GM18508 (cell line): ENCODE results near the gene SHCBP1.
"Not testable (repeated sequence)": the region's sequence is repeated elsewhere in the genome, so short reads cannot be mapped to it uniquely, and the experiment has no call there.

Source experiments
- ATAC-seq: cut with Tn5 transposase; IDR thresholded peaks from one replicate; pipeline ENCODE4 v1.9.1; 2021; ENCODE audit warnings: moderate number of reproducible peaks; ENCODE audit not compliant: insufficient read depth, unreplicated experiment

SHCBP1 gene

DNA sequence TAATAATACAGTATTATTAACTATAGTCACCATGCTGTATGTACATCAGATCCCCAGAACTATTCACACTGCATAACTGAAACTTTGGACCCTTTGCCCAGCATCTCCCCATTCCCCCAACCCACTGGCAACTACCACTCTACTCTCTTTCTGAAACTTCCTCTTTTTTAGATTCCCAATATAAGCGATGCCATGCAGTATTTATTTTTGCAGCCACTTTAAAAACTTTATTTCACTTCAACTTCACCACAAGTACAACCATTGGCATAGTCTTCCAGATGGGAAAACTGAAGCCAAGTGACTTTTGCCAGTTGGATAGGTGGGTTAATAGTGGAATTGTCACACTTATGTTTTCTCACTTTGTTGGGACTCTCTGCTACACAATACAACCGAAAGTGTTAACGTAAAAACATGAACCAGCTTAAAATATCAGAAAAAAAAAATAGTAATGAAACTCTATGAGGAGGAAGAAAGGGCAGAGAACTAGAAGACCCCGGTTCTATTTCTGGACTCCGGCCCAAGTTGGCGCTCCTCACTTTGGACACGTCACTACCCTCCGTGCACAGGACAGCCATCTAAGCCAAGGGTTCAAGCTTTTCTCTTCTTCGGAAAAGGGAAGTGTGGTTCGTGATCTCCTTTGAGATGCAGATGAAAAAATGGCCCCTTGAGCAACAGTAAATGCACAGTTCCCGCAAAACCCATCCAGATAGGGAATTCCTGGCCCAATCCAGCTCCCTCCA lies 743 bp downstream of the SHCBP1 start:
- ATAC-seq: no peak

DNA sequence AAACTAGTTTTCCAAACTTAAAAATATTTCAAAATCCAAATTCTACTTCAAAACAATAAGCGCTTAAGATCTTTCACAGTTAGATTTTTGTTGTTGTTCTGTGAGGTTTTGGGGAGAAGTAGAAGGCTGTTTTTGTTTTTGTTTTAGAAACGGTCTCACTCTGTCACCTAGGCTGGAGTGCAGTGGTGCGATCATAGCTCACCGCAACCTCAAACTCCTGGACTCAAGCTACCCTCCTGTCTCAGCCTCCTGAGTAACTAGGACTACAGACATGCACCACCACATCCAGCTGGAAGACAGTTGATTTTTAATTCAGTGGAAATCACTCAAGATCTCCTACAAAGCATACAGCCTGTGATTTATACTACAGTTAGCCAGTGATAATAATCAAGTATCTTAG lies 2.7 kb downstream of the SHCBP1 start:
- ATAC-seq: no peak

DNA sequence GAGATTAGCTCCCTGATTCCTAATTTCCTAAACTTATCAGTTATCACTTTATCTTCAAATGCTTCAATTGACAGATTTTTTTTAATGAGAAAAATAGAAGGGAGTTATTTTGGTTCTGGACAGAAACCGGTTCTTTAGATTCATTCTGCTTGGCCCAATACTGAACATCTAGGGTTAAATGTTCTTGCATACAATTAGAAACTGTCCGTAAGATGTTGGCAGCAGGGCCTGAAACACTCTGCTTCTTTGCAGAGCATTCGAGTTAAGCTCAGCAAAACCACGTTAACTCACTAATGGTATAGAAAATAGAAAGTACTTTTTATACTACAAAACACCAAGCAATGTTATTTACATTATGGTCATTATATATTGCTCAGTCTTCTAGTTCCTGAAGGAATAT lies 7.2 kb downstream of the SHCBP1 start:
- ATAC-seq: no peak

DNA sequence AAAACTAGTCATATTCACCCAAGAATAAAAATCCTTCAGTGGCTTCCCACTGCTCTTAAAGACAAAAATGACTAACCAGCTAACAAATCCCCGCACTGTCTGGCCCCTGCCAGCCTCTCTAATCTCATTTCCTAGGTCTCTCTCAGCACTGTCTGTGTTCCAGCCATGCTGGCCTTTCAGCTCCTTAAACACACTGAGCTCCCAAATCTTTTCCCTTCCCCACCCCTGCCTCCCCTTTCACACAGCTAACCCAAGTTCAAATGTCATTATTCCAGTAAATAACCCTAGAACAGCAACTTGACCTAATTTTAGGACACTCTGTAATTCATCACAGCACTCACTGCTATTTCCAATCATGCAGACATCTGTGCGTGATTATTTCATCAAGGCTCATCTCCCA lies 7.8 kb downstream of the SHCBP1 start:
- ATAC-seq: no peak

DNA sequence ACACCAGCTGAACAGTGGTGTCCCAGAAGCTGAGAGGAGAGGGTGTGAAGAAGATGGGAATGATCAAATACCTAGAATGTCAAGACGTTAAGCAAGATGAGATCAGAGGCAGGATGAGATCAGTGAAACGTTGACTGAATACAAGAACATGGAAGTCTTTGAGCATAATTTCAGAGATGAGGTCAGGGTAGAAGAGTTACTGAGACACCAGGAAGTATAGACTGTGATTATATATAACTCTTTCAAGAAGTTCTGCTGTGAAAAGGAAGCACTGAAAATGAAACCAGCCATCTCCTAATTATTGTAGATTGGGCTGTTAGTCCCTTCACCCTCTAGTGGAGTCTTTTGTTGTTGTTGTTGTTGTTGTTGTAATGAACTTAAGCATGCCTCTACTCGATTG lies 9.1 kb downstream of the SHCBP1 start:
- peak; percentile 65 for ATAC-seq

DNA sequence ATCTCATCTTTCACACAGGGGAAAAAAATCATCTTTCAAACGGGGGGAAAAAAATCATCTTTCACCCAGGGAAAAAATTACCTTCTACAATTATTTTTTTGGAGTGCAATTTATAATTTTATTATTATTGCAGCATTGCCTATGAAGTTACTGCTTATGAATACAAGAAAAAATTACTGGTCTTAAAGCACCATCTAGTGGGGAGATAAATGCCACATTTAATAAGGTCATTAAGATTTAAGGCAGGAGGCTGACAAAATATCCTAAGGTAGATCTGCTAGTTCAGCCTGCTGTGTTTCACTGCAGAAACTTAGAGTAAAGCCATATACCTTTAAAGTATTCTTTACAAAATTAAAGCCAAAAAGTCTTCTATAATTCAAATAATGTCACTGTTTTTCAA lies 13.7 kb downstream of the SHCBP1 start:
- no peak for ATAC-seq

DNA sequence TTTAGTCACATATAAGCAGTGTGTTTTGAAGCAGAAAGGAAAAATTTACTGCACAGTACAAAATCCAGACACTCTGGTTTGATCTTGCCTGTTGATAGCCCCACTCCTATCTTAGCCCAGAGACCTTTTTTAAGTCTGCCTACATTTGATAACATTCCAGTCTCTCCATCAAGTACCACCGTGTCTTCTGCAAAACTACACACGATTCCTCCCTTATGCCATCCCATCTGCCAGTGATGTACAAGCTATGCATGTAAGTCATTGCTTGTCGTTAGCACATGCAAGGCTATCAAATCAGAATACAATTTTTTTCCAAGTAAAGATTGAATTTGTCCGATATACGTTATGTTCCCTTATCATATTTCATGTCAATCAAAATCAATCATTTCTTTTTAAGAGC lies 14.9 kb downstream of the SHCBP1 start:
- no peak for ATAC-seq

DNA sequence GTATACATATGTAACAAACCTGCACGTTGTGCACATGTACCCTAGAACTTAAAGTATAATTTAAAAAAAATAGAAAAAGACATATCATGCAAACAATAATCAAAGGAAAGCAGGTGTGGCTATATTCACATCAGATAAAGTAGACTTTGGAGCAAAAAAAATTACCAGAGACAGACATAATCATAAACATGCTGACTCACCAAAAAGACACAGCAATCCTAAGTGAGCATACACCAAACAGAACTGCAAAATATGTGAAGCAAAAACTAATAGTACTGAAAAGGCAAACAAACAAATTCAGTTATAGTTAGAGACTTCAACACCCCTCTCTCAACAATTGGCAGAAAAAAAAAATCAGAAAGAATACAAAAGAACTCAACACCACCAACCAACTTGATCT lies 29.9 kb downstream of the SHCBP1 start:
- no peak for ATAC-seq

DNA sequence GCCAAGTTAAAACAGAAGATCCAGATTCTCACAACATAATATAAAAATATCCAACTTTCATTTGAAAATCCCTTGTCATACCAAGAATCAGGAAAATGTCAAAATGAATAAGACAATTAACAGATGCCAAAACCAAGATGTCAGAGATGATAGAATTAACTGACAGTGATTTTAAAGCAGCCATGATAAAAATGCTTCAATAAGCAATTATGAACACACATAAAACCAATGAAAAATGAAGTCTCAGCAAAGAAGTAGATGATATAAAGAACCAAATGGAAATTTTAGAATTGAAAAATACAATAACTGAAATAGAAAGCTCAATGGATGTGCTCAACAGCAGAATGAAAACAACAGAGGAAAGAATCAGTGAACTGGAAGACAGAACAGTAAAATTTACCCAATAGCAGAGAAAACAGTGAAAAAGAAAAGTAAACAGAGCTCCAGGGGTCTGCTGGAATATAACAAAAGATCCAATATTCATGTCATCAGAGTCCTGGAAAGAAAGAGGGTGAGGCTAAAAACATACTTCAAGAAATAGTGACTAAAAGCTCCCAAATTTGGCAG lies 35.1 kb downstream of the SHCBP1 start:
- ATAC-seq: no peak

DNA sequence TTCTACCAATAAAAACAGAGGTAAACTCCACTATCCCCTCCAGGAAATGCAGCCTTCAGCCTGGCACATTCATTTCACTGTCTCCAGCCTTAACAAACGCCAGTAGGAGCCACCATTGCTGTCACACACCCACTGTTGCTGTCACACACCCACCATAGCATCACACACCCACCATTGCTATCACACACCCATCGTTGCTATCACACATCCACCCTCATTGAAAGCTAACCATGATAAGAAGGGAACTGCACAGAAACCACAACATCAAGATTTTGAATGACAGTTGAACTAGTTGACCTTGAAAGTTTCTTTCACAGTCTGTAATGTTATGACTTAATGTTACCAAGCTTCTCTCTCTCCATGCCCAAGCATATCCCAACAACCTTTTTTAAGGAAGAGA lies 38.1 kb downstream of the SHCBP1 start:
- ATAC-seq: no peak

DNA sequence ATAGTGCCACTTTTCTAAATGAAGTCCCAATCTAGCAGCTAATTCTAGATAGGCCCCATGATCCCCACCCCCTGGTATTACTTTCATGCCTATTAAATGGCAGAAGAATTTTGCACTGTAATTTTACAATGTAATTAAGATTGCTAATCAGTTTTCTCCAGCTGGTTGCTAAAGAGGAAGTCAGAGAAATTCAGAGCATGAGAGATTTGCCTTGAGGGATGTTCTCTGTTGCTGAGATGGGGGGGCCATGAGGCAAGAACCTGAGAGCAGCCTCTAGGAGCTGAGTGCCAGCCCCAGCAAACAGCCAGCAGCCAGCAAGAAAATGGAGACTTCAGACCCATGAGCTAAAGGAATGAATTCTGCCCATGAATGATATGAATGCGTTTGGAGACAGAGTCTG lies 38.9 kb downstream of the SHCBP1 start:
- ATAC-seq: no peak

DNA sequence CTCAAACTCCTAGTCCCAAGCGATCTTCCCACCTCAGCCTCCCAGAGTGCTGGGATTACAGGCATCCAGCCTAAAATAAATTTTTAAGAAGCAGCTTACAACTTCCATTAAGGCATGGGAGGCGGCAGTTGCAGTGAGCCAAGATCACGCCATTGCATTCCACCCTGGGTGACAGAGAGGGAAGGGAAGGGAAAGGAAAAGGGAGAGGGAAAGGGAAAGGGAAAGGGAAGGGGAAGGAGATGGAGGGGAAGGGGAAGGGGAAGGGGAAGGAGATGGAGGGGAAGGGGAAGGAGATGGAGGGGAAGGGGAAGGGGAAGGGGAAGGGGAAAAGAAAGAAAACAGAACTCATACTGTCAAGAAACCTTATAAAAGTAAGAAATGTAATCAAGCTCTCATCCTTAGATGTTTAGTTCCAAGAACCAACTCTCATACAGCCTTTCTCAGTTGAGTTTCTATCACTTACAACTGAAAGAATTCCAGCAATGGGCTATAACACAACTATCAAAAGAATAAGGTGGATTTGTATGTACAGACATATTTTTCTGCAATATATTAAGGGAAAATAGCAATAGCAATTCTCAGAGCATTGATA lies 43.1 kb downstream of the SHCBP1 start:
- no peak for ATAC-seq

DNA sequence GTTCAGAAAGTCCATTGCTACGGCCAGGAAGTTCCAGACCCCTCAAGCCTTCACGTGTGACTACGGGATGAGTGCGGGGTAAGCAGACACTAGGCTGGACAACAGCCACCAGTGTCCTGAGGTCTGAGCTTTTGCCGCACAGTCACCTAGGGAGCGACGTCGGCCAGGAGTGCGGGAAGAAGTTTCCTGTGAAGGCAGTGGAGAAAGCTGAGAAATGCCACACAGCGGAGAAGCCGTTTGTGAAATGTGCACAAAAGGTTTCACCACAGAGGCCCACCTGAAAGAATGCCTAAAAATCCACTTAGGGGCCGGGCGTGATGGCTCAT lies 47.4 kb downstream of the SHCBP1 start:
- no peak for ATAC-seq

DNA sequence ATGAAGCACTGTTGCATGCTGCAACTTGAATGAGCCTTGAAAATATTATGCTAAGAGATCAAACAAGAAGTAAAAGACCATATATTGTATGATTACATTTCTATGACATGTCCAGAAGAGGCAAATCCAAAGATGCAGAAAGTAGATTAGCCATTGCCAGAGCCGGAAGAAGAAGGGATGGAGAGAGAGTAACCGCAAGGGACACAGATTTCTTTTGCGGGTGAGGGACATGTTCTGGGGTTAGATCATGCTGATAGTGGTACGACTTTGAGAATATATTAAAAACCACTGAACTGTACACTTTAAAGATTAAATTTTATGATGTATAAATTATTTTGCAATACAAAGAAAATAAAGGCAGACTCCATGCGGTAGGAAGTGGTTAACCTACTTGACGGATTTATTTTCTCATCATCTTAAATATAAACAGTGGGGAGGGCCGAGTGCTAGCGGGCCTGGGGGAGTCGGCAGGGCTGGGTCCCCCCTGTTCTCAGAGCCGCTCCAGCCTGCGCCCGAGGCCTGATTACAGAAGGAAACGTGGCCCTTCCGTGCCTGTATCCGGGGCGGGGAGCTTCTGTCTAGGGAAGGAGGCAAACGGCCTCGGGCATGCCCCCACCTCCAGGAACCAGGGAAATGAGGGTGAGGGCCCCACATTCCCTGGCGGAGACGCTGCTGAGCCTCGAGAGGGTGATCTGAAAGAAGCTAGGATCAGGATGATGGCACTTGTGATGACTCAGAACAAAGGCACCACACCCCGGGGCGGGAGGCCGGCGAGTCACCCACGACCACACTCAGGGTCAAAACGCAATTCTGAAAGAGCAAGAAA lies 48.0 kb downstream of the SHCBP1 start:
- no peak for ATAC-seq

DNA sequence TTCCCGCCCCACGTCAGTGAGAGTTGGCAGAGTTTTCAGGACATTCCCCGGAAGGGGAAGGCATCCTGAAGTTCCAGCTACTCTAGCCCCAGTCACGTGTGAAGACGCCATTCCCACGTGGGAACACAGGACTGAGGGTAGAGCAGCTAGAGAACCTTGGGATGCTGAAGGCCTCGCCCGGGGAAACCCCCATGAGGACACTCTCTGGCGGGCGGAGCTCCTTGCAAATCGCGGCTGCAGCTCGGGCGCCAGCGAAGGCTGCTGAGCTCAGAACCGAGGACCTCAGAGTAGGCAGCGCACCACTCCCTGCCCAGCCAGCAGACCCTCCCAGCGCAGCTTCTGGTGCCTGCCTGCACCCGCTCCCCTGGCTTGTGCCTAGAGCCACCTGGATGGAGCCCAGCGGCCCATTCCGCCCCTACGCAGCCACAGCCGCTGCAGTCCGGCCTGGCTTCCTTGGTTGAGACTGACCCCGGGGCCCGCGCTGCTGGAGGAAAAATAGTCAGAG lies 51.9 kb downstream of the SHCBP1 start:
- no peak for ATAC-seq

DNA sequence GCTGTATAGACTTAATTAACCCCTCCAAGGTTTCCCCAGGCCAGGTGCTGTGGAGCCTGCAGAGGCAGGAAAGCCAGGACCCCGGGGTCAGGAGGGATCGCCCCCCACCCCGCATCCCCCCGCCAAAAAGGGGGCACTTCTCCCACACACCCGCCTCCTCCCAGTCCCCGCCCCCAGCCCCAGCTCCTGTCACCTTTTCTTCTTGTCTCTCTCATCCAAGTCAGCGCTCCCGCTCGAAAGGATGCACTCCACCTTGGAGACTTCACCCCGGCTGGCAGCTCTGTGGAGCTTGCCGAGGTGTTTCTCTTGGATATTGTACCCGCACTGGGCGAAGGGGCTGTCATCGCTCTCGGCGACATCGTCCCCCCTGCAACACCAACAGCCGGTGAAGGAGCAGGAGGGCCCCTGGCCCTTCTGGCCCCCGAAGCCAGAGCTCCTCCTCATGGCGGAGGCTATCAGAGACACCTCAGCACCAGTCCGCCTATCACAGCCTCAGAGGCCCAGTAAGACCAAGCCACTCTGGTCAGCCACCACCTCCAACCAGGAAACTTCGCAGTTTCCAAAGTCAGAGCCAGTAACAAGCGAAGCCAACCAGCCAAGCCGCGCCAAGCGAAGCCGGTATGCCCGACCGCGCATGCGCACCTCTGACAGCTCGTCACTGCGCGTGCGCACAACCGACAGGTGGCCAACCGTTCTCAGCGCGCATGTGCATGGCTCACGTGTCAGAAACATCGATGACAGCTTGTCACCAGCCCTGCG lies 52.5 kb downstream of the SHCBP1 start:
- ATAC-seq: no peak

DNA sequence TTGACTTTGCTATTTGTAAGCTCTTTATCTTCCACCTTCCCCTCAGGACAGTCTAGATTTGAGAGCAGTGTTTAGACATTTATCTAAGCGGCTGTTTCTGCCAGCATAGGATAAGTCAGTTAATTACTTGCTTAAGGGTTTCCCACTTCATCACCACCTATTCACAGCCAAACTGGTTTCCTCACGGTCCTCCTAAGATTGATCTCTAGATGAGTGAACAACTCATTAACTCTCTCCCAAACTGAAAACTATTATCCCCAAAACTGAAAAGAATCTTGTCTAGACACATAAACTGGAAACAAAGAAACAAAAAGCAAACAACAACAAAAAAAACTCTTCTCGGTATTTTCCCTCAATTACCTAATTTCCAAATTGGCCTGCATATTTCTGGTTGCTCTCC lies 58.2 kb downstream of the SHCBP1 start:
- ATAC-seq: no peak

DNA sequence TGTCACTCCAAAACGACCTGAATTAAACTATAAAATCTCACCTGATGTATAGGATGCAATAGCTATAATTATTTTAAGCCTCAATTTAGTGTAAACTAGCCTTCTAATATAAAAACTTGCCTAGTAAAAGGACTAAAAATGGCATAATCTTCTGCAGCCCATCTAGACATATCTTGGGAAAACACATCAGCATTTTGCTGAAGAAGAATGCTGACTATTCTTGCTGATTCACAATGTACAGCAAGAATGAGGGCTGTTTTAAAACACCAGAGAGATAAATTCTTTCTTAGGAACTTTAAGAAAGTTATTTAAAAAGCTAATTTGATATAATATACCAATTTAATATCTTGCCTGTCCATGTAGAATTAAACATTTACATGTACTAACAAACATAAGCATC lies 63.2 kb downstream of the SHCBP1 start:
- ATAC-seq: no peak

DNA sequence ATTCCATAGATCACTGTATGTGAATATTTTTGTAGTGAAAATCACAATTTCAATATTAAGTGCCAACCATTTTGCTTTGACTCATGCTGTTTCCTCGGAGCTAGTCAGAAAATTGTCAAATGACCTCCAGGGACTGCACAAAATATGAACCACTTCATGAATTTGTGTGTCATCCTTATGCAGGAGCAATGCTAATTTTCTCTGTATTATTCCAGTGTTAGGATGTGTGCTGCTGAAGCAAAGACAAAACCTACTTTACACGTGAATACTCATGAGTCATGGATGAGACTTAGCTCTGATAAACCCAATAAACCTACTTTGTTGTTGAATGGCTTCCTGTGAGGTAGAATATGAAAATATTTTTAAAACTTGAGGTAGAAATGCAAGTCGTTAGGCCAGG lies 65.2 kb downstream of the SHCBP1 start:
- ATAC-seq: no peak

DNA sequence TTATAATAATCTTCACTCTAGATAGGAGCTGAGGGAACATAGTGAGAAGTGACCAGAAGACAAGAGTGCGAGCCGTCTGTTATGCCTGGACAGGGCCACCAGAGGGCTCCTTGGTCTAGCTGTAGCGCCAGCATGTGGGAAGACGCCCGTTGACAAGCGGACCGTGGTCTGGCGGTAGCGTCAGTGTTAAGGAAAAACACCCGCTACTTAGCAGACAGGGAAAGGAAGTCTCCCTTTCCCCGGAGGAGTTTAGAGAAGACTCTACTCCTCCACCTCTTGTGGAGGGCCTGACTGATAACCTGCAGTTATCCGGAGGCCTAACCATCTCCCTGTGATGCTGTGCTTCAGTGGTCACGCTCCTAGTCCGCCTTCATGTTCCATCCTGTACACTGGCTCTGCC lies 66.7 kb downstream of the SHCBP1 start:
- not testable (repeated sequence) for ATAC-seq
